A549 (cell line): Measurements from ENCODE around the gene P2RY14. TPM values are rescaled to one million over a fixed set of nuclear protein-coding genes. Genes with fewer than 3 reads are reported as not detected.
A peak's percentile ranks its signal among the peaks of the same experiment; 100 is the strongest.

Source experiments
- ATAC-seq, 2 experiments: fragments of 200-7000 bp in 1 of 2; fragments of >200 bp in 1 of 2; cut with Nextera tagmentation in 1 of 2; cut with Tn5 transposase in 1 of 2; 3 replicates each; pipeline versions ENCODE4 v1.8.0 to v1.9.1; 2018 to 2020; ENCODE audit warnings: mild to moderate bottlenecking in 1 of 2, moderate library complexity in 1 of 2
- CTCF ChIA-PET: fragments of 300-600 bp; sonication (Branson Sonifier 250); formaldehyde crosslinking; extraction: SDS; loops from one replicate; lab custom pipeline; 2021; ENCODE audit warnings: antibody characterized with exemption, inconsistent platforms; lab: Yijun Ruan, JAX
- POLR2A ChIA-PET: fragments of 350-600 bp; formaldehyde crosslinking; extraction: SDS; loops from one replicate; lab custom pipeline; 2021; ENCODE audit warnings: antibody characterized with exemption, inconsistent platforms; lab: Yijun Ruan, JAX
- DNase-seq, 2 experiments: peaks; one replicate each; pipeline versions ENCODE4 v3.0.0 to v3.0.0-alpha.2; 2011 to 2016; ENCODE audit warnings: low read depth in 1 of 2, low spot score in 1 of 2
- FAIRE-seq: peaks from 2 replicates; lab custom pipeline; 2011; peaks lifted over from hg19 to GRCh38; lab: Jason Lieb, UNC
- H3K27ac ChIP-seq, 2 experiments: fragments of >200 bp; sonication (Bioruptor Twin); formaldehyde crosslinking; 3 replicates each; pipeline ENCODE4 v1.5.1; 2016 to 2017
- H3K4me1 ChIP-seq: fragments of >200 bp; sonication (Bioruptor Twin); formaldehyde crosslinking; 3 replicates; pipeline ENCODE4 v1.6.1; 2016
- H3K4me2 ChIP-seq: fragments of >200 bp; sonication (Bioruptor Twin); formaldehyde crosslinking; 3 replicates; pipeline ENCODE4 v1.6.1; 2016
- H3K4me3 ChIP-seq: fragments of >200 bp; sonication (Bioruptor Twin); formaldehyde crosslinking; 3 replicates; pipeline ENCODE4 v1.5.1; 2016
- H3K9me3 ChIP-seq: fragments of >200 bp; sonication (Bioruptor Twin); formaldehyde crosslinking; 3 replicates; pipeline ENCODE4 v1.6.1; 2016
- CBX2 ChIP-seq: fragments of 200-600 bp; sonication (generic); IDR thresholded peaks from 2 replicates; pipeline ENCODE4 v1.6.1; 2016; ENCODE audit warnings: low read depth, mild to moderate bottlenecking, borderline replicate concordance
- CBX8 ChIP-seq: fragments of 200-600 bp; sonication (generic); IDR thresholded peaks from 2 replicates; pipeline ENCODE4 v1.6.1; 2016
- CHD4 ChIP-seq: fragments of 200-600 bp; sonication (generic); IDR thresholded peaks from 2 replicates; pipeline ENCODE4 v1.6.1; 2016; ENCODE audit warnings: antibody characterized with exemption, mild to moderate bottlenecking, borderline replicate concordance
- CTCF ChIP-seq: fragments of >200 bp; sonication (Bioruptor Twin); formaldehyde crosslinking; IDR thresholded peaks from 3 replicates; pipeline ENCODE4 v1.5.1; 2016
- EHF ChIP-seq: fragments of 250-450 bp; sonication (Bioruptor Pico); IDR thresholded peaks from 2 replicates; pipeline ENCODE4 v1.5.0; 2020; ENCODE audit warnings: mild to moderate bottlenecking
- ESRRA ChIP-seq: fragments of 150-350 bp; IDR thresholded peaks from 2 replicates; pipeline ENCODE4 v1.6.1; 2014; ENCODE audit warnings: mild to moderate bottlenecking, low read length, borderline replicate concordance
- FOSB ChIP-seq: fragments of 250-450 bp; sonication (Bioruptor Pico); IDR thresholded peaks from 2 replicates; pipeline ENCODE4 v1.5.0; 2020; ENCODE audit warnings: mild to moderate bottlenecking, moderate library complexity
- HES2 ChIP-seq: fragments of >200 bp; sonication (Bioruptor Twin); formaldehyde crosslinking; IDR thresholded peaks from 2 replicates; pipeline ENCODE4 v1.6.1; 2016
- HOXA7 ChIP-seq: fragments of 250-450 bp; sonication (Bioruptor Pico); IDR thresholded peaks from 2 replicates; pipeline ENCODE4 v1.5.0; 2020; ENCODE audit warnings: mild to moderate bottlenecking, moderate library complexity
- JUN ChIP-seq, 2 experiments: fragments of >200 bp; sonication (Bioruptor Twin); formaldehyde crosslinking; IDR thresholded peaks; 2 replicates in 1 of 2; 3 replicates in 1 of 2; pipeline ENCODE4 v1.6.1; 2016 to 2017
- KDM5A ChIP-seq: fragments of 200-600 bp; sonication (generic); IDR thresholded peaks from 2 replicates; pipeline ENCODE4 v1.6.1; 2016; ENCODE audit warnings: antibody characterized with exemption, mild to moderate bottlenecking
- MAFK ChIP-seq: fragments of 450-650 bp; IDR thresholded peaks from 2 replicates; pipeline ENCODE4 v1.6.1; 2014; ENCODE audit not compliant: partially characterized antibody
- MAX ChIP-seq: IDR thresholded peaks from 2 replicates; pipeline ENCODE4 v1.6.1; 2012
- POLR2A ChIP-seq: IDR thresholded peaks from 2 replicates; pipeline ENCODE4 v1.6.1; 2012; ENCODE audit warnings: mild to moderate bottlenecking, low read length
- POLR2AphosphoS2 ChIP-seq: conservative IDR thresholded peaks from 2 replicates; pipeline ENCODE4 v1.6.1; 2012; ENCODE audit warnings: low read length, improper control_type of control experiment, inconsistent platforms
- RAD21 ChIP-seq, 2 experiments: fragments of >200 bp in 1 of 2; sonication (Bioruptor Twin) in 1 of 2; formaldehyde crosslinking in 1 of 2; IDR thresholded peaks in 1 of 2; conservative IDR thresholded peaks in 1 of 2; 2 replicates in 1 of 2; 3 replicates in 1 of 2; pipeline ENCODE4 v1.6.1; 2012 to 2018; ENCODE audit warnings: inconsistent platforms in 1 of 2
- RARB ChIP-seq: fragments of 250-450 bp; sonication (Bioruptor Pico); IDR thresholded peaks from 2 replicates; pipeline ENCODE4 v1.8.0; 2021; ENCODE audit warnings: mild to moderate bottlenecking, moderate library complexity
- RCOR1 ChIP-seq: fragments of 150-350 bp; IDR thresholded peaks from 2 replicates; pipeline ENCODE4 v1.6.1; 2014; ENCODE audit warnings: antibody characterized with exemption, low read length, low read depth
- USF2 ChIP-seq: fragments of 450-650 bp; IDR thresholded peaks from 2 replicates; pipeline ENCODE4 v1.6.1; 2014; ENCODE audit warnings: antibody characterized with exemption
- ZFP36 ChIP-seq: fragments of 450-650 bp; IDR thresholded peaks from 2 replicates; pipeline ENCODE4 v1.6.1; 2014; ENCODE audit warnings: borderline replicate concordance; ENCODE audit not compliant: partially characterized antibody
- WGBS: methylation state at CpG from one replicate; pipeline ENCODE4 v1.1.6; 2017; ENCODE audit errors: missing lambda C conversion rate; 5-methylcytosine and 5-hydroxymethylcytosine counted together
- polyA plus RNA-seq, 4 experiments: library from polyadenylated mRNA; depleted of rRNA in 3 of 4; stranded (reverse); fragments of >200 nt; fragmentation: RNase III in 1 of 4; extraction: RNeasy Plus Mini Kit Qiagen cat#74134 plus additional on column Dnase treatment in 1 of 4; gene quantifications; 2 replicates in 3 of 4; 3 replicates in 1 of 4; pipeline ENCODE4 v1.2.3, GENCODE V29; 2011 to 2017
- TF ChIP-seq, protein P1 (sequence below): fragments of 150-350 bp; IDR thresholded peaks from 2 replicates; pipeline ENCODE4 v1.6.1; 2014; ENCODE audit warnings: low read depth, mild to moderate bottlenecking, low read length

The P2RY14 gene
- polyA plus RNA-seq, 2 of the 4 experiments (the other 2 are of a cell fraction) = not detected

DNA sequence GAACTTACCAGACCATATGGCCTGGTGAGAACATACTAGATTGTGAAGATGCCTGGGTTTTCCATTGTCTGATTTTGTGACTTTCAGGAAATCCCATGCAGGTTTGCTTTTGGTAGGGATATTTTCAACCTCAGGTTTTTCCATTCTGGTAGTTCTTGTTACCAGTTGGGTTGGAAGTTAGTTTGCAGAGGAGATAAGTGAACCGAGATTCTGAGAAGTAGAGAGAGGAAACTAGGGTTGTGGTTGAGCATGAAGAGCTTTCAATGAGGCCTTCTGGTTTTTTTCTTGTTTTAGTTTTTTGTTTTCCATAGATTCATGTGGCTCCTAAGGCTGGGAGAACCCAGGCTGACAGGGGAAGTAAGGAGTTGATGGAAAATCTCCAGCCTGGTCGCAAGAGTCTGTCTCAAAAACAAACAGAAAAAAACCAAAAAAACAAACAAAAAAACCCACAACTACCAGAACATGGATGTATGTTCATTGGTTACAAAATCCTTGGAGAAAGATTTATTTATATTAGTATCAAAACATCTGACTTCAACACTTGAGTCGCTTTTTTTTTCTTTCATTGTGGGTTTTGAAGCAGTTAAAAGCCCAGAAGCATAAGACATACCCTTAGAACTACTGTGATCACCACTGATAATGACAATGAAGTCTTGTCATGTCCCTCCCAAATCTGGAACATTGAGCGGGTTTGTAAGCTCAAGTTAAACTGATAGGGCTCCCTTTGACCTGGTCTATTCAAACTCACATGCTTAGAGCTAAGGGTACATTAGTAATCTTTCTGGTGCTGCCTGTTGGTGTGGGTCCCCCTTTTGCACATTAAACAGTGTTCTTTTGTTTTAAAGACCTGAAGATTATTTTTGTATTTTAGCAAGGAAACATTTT, 78.5 kb downstream of the P2RY14 start (continued):
- TF ChIP-seq CTCF (no peak), MAFK (no peak), KDM5A (no peak), ZFP36 (no peak), CHD4 (no peak), HOXA7 (CRISPR knock-in tag) (no peak), CBX8 (no peak), RAD21 (conservative IDR thresholded peaks at IDR 0.05 in 1 of 2, IDR thresholded peaks at IDR 0.05 in 1 of 2) (no peak), HES2 (no peak), MAX (no peak)

- Histone ChIP-seq H3K9me3 (no peaks in the 10 kb centered on the region), H3K4me3 (no peak overlapping the region), H3K4me1 (peaks cover 18% of the 10 kb centered on the region; the same call in 2 of the 3 replicates), H3K27ac (peak overlapping the region; percentile 24 to 55; a peak in 5 of 6 replicates), H3K4me2 (peak overlapping the region; percentile 56; the same call in 1 of the 3 replicates)
- POLR2A ChIA-PET = no interaction called here
- no peak for TF ChIP-seq HES2
- TF ChIP-seq CBX8 = no peak
- TF ChIP-seq RCOR1 = no peak
- no peak for TF ChIP-seq RARB (CRISPR knock-in tag)
- TF ChIP-seq POLR2A = no peak
- no peak for TF ChIP-seq JUN (IDR thresholded peaks at IDR 0.05)
- no peak for TF ChIP-seq EHF (CRISPR knock-in tag)
- no peak for TF ChIP-seq CBX2
- TF ChIP-seq FOSB (CRISPR knock-in tag) = no peak
- no peak for TF ChIP-seq CTCF
- TF ChIP-seq, protein P1, sequence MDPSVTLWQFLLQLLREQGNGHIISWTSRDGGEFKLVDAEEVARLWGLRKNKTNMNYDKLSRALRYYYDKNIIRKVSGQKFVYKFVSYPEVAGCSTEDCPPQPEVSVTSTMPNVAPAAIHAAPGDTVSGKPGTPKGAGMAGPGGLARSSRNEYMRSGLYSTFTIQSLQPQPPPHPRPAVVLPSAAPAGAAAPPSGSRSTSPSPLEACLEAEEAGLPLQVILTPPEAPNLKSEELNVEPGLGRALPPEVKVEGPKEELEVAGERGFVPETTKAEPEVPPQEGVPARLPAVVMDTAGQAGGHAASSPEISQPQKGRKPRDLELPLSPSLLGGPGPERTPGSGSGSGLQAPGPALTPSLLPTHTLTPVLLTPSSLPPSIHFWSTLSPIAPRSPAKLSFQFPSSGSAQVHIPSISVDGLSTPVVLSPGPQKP = no peak
- TF ChIP-seq POLR2AphosphoS2 = no peak
- no peak for TF ChIP-seq USF2
- no peak for TF ChIP-seq ESRRA
- ATAC-seq (no peak), DNase-seq (no peak), FAIRE-seq (no peak)
- CTCF ChIA-PET = interaction anchor here (1.6 to 3.0 kb wide), 3 partner anchors 11 to 31 kb away, joined by 7 to 13 read pairs (median 10); no protein-coding TSS in a partner anchor
- 88% methylated on average over 5 of the region's 5 CpGs for WGBS
Observed at GRCh38 chr3:151198849-151199248, 79.5 kb downstream of the P2RY14 start.
